OCI-LY1 (cell line): ENCODE measurements around the gene LMBR1.

Source experiments
- H2AFZ ChIP-seq: fragments of 200-600 bp; sonication (generic), shearing (Covaris generic); 2 replicates; pipeline ENCODE4 v1.6.0; 2014; ENCODE audit warnings: antibody characterized with exemption, mild to moderate bottlenecking, low read length
- H3F3A ChIP-seq: fragments of 200-600 bp; sonication (generic), shearing (Covaris generic); 2 replicates; pipeline ENCODE4 v1.6.0; 2014; ENCODE audit warnings: mild to moderate bottlenecking, antibody characterized with exemption, low read length, moderate library complexity; ENCODE audit not compliant: insufficient read depth
- H3K27ac ChIP-seq: fragments of 200-600 bp; sonication (generic); 2 replicates; pipeline ENCODE4 v1.5.1; 2014; ENCODE audit warnings: low read length, mixed run types, mild to moderate bottlenecking, low read depth; ENCODE audit not compliant: poor library complexity, severe bottlenecking
- H3K27me3 ChIP-seq: fragments of 200-600 bp; sonication (generic); 2 replicates; pipeline ENCODE4 v1.6.0; 2014; ENCODE audit warnings: antibody characterized with exemption, mild to moderate bottlenecking, low read length, moderate library complexity; ENCODE audit not compliant: insufficient read depth
- H3K36me3 ChIP-seq: fragments of 200-600 bp; sonication (generic); 2 replicates; pipeline ENCODE4 v1.6.1; 2014; ENCODE audit warnings: mild to moderate bottlenecking, antibody characterized with exemption, low read length, moderate library complexity, mixed read lengths; ENCODE audit not compliant: insufficient read depth
- H3K4me1 ChIP-seq: fragments of 200-600 bp; sonication (generic); 2 replicates; pipeline ENCODE4 v1.5.1; 2014; ENCODE audit warnings: mild to moderate bottlenecking, low read length, moderate library complexity; ENCODE audit not compliant: insufficient read depth, severe bottlenecking
- H3K4me2 ChIP-seq: fragments of 200-600 bp; sonication (generic), shearing (Covaris generic); 2 replicates; pipeline ENCODE4 v1.6.1; 2014; ENCODE audit warnings: low read length
- H3K4me3 ChIP-seq: fragments of 200-600 bp; sonication (generic); 2 replicates; pipeline ENCODE4 v1.5.1; 2014; ENCODE audit warnings: low read length, low read depth, mild to moderate bottlenecking, mixed read lengths; ENCODE audit not compliant: poor library complexity, severe bottlenecking
- H3K79me2 ChIP-seq: fragments of 200-600 bp; shearing (Covaris generic); 2 replicates; pipeline ENCODE4 v1.6.1; 2016; ENCODE audit warnings: mixed run types, low read length, mixed read lengths; ENCODE audit not compliant: insufficient read depth
- H3K9ac ChIP-seq: fragments of 200-600 bp; sonication (generic), shearing (Covaris generic); 2 replicates; pipeline ENCODE4 v1.6.1; 2014; ENCODE audit warnings: mild to moderate bottlenecking, low read length, mixed read lengths
- H3K9me2 ChIP-seq: fragments of 200-600 bp; sonication (generic), shearing (Covaris generic); 2 replicates; pipeline ENCODE4 v1.6.1; 2014; ENCODE audit warnings: low read depth, mild to moderate bottlenecking, low read length, mixed read lengths
- H3K9me3 ChIP-seq: fragments of 200-600 bp; shearing (Covaris generic); 2 replicates; pipeline ENCODE4 v1.6.1; 2014; ENCODE audit warnings: low read length, mixed read lengths
- H4K20me1 ChIP-seq: fragments of 200-600 bp; sonication (generic), shearing (Covaris generic); 2 replicates; pipeline ENCODE4 v1.6.0; 2016; ENCODE audit warnings: mild to moderate bottlenecking, low read length; ENCODE audit not compliant: insufficient read depth
- CTCF ChIP-seq: fragments of 200-600 bp; sonication (generic), shearing (Covaris generic); IDR thresholded peaks from 2 replicates; pipeline ENCODE4 v1.5.1; 2017; ENCODE audit warnings: mild to moderate bottlenecking, antibody characterized with exemption, low read length, moderate library complexity, mixed read lengths
- EZH2 ChIP-seq: fragments of 200-600 bp; sonication (generic), shearing (Covaris generic); IDR thresholded peaks from 2 replicates; pipeline ENCODE4 v1.8.0; 2017; ENCODE audit warnings: borderline replicate concordance, mixed run types, mild to moderate bottlenecking, antibody characterized with exemption, low read length, moderate library complexity, mixed read lengths

Gene LMBR1

DNA sequence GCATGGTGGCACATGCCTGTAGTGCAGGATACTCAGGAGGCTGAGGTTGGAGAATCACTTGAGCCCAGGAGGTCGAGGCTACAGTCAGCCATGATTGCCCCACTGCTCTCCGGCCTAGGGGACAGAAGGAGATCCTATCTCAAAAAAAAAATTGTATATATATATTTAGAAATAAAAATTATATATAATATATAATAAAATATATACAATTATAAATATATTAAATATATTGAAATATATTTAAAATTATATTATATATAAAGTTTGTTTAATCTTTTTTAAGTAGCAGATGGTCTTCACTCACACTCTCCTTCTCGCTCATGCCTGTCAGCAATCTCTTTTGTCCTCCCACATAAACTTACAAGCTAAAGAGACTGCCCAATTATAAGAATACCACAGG is 58.5 kb downstream of the LMBR1 start:
- Histone ChIP-seq H3K27ac (no peak overlapping the region), H3K9ac (no peak overlapping the region), H3K4me3 (no peak overlapping the region), H3K79me2 (0 out of 2 replicates have a peak, but pooled peaks cover 9% of the 10 kb centered on the region), H3F3A (no peaks in the 10 kb centered on the region), H3K9me2 (no peaks in the 10 kb centered on the region), H4K20me1 (no peaks in the 10 kb centered on the region), H3K4me1 (peaks cover 17% of the 10 kb centered on the region), H3K4me2 (no peak overlapping the region), H2AFZ (no peak overlapping the region), H3K27me3 (no peaks in the 10 kb centered on the region), H3K36me3 (peaks cover 34% of the 10 kb centered on the region; the same call in 1 of the 2 replicates), H3K9me3 (no peaks in the 10 kb centered on the region)
- TF ChIP-seq EZH2 (no peak), CTCF (no peak)

- no peak overlapping the region for H3K9ac ChIP-seq
- H3K4me2 ChIP-seq = no peak overlapping the region
- 0 out of 2 replicates have a peak, but pooled peaks cover 6% of the 10 kb centered on the region for H3K79me2 ChIP-seq
- H3K9me3 ChIP-seq = no peaks in the 10 kb centered on the region
- no peak overlapping the region for H2AFZ ChIP-seq
- TF ChIP-seq EZH2 (no peak), CTCF (no peak)
- H3K9me2 ChIP-seq = no peaks in the 10 kb centered on the region
- peaks cover 28% of the 10 kb centered on the region; the same call in 1 of the 2 replicates for H3K36me3 ChIP-seq
- H3K27me3 ChIP-seq = no peaks in the 10 kb centered on the region
- no peak overlapping the region for H3K4me3 ChIP-seq
- H3K4me1 ChIP-seq = peaks cover 17% of the 10 kb centered on the region
- H4K20me1 ChIP-seq = no peaks in the 10 kb centered on the region
- H3F3A ChIP-seq = no peaks in the 10 kb centered on the region
- no peak overlapping the region for H3K27ac ChIP-seq
Observed at GRCh38 chr7:156833312-156833711, 59.7 kb downstream of the LMBR1 start.

DNA sequence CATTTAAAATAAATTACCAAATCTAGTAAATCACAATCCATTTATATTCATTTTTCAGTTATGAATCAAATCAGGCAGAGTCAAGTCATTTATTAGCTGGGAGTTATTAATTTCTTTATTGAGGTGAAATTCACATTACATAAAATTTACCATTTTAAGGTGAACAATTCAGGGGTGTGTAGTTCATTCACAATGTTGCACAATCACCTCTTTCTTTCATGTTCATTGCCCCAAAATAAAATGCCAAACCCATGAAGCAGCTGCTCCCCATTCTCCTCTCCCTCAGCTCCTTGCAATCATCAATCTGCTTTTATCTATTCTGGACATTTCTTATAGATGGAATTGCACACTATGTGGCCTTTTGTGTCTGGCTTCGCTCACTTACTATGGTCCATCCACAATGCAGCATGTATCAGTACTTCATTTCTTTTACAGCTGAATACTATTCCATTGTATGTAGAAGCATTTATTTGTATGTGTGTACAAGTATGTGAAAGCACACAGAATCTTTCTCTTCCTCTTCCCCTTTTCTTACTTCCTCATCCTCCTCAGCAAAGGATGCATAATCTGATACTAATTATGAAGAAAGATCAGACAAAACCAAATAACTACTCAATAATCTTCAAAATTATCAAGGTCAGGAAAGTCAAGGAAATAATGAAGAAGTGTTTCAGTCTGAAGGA is 60.6 kb downstream of the LMBR1 start:
- Histone ChIP-seq H3K79me2 (0 out of 2 replicates have a peak, but pooled peaks cover under 1% of the 10 kb centered on the region), H3K4me1 (peaks cover 17% of the 10 kb centered on the region), H4K20me1 (no peaks in the 10 kb centered on the region), H3K27ac (no peak overlapping the region), H3K27me3 (no peaks in the 10 kb centered on the region), H3K4me3 (no peak overlapping the region), H3K9ac (no peak overlapping the region), H3F3A (no peaks in the 10 kb centered on the region), H3K9me2 (no peaks in the 10 kb centered on the region), H2AFZ (no peak overlapping the region), H3K4me2 (no peak overlapping the region), H3K36me3 (peaks cover 27% of the 10 kb centered on the region; the same call in 1 of the 2 replicates), H3K9me3 (no peaks in the 10 kb centered on the region)
- no peak for TF ChIP-seq CTCF
- no peak for TF ChIP-seq EZH2
